Measurements from ENCODE around the gene CFAP46.

- no peak for TF ChIP-seq CTCF (IDR thresholded peaks at IDR 0.05)
- no peak for TF ChIP-seq POLR2A (IDR thresholded peaks at IDR 0.05)
These were observed 138.1 kb downstream of the CFAP46 start for GRCh38 chr10:132804287-132804686.

All from uterus (tissue), 2 donors.